ENCODE data around the gene XIRP2. TPM values are rescaled to one million over a fixed set of nuclear protein-coding genes. Genes with fewer than 3 reads are reported as not detected.

XIRP2 gene
- total and polyA plus RNA-seq, 10 of the 15 experiments (the other 5 are each of a cell fraction or from before 2014, with no cell fraction given): 0.03 TPM; not detected in 9

DNA sequence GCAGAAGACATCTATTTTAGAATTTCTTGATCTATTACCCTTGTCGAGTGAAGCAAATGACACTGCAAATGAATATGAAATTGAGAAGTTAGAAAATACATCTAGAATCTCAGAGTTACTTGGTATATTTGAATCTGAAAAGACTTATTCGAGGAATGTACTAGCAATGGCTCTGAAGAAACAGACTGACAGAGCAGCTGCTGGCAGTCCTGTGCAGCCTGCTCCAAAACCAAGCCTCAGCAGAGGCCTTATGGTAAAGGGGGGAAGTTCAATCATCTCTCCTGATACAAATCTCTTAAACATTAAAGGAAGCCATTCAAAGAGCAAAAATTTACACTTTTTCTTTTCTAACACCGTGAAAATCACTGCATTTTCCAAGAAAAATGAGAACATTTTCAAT is 370.4 kb downstream of the XIRP2 start:
- no TSS peak for BruUV-seq (replicated peaks)
- ATAC-seq: no peak
- H3K27ac ChIP-seq (ENCODE audit: control insufficient read depth, insufficient read depth): no peak overlapping the region
- H3K4me2 ChIP-seq (ENCODE audit: control insufficient read depth, insufficient read depth): no peak overlapping the region
- no peak for FAIRE-seq
- no peak for DNase-seq (ENCODE audit: low read depth, low spot score)
- H3K36me3 ChIP-seq (ENCODE audit: control insufficient read depth in 2 of 2, insufficient read depth in 2 of 2, low read length in 1 of 2): no peaks in the 10 kb centered on the region
- POLR2A ChIA-PET: no interaction called here
- H3K79me2 ChIP-seq (ENCODE audit: control insufficient read depth, insufficient read depth, low read length): no peaks in the 10 kb centered on the region
- no peaks in the 10 kb centered on the region for H3K4me1 ChIP-seq (ENCODE audit: control insufficient read depth, insufficient read depth, low read length)
- H3K9me3 ChIP-seq (replicated peaks; ENCODE audit: control insufficient read depth, insufficient read depth, low read length): no peaks in the 10 kb centered on the region
- in situ Hi-C loops (cut with MboI): no loop called here
- H2AFZ ChIP-seq (ENCODE audit: control insufficient read depth, low read depth, low read length): no peak overlapping the region
- WGBS (ENCODE audit: insufficient coverage, insufficient replicate concordance, low lambda C conversion rate, missing lambda C conversion rate): 13% methylated on average over 3 of the region's 3 CpGs
- H3K4me3 ChIP-seq: no peak overlapping the region
- RAD21 ChIA-PET (ENCODE audit: unreplicated experiment): no interaction called here
- SMC1A ChIA-PET (ENCODE audit: uncharacterized antibody, unreplicated experiment): no interaction called here
- H3K9ac ChIP-seq (ENCODE audit: control insufficient read depth, insufficient read depth, low read length): no peak overlapping the region
- no peaks in the 10 kb centered on the region for H4K20me1 ChIP-seq (ENCODE audit: control insufficient read depth, insufficient read depth)
- intact Hi-C loops (cut with micrococcal nuclease; ENCODE audit: unreplicated experiment): no loop called here
- CTCF ChIA-PET: no interaction called here
- no peaks in the 10 kb centered on the region for H3K27me3 ChIP-seq (replicated peaks in 1 of 2; ENCODE audit: control insufficient read depth in 2 of 2, insufficient read depth in 2 of 2, low read length in 1 of 2)
- TF ChIP-seq, protein P1, sequence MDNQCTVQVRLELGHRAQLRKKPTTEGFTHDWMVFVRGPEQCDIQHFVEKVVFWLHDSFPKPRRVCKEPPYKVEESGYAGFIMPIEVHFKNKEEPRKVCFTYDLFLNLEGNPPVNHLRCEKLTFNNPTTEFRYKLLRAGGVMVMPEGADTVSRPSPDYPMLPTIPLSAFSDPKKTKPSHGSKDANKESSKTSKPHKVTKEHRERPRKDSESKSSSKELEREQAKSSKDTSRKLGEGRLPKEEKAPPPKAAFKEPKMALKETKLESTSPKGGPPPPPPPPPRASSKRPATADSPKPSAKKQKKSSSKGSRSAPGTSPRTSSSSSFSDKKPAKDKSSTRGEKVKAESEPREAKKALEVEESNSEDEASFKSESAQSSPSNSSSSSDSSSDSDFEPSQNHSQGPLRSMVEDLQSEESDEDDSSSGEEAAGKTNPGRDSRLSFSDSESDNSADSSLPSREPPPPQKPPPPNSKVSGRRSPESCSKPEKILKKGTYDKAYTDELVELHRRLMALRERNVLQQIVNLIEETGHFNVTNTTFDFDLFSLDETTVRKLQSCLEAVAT (IDR thresholded peaks at IDR 0.05): no peak
- TF ChIP-seq CBX5 (IDR thresholded peaks at IDR 0.05; ENCODE audit: low read depth) (no peak), SMC3 (IDR thresholded peaks at IDR 0.05; ENCODE audit: borderline replicate concordance, low read length) (no peak), BACH1 (IDR thresholded peaks at IDR 0.05; ENCODE audit: borderline replicate concordance) (no peak), GATAD2B (conservative IDR thresholded peaks at IDR 0.05; ENCODE audit: low read depth) (no peak), ZBED1 (IDR thresholded peaks at IDR 0.05; ENCODE audit: borderline replicate concordance) (no peak), BHLHE40 (IDR thresholded peaks at IDR 0.05; ENCODE audit: borderline replicate concordance in 1 of 2, low read depth in 2 of 2, low read length in 1 of 2) (no peak)
- TF ChIP-seq, protein P2, sequence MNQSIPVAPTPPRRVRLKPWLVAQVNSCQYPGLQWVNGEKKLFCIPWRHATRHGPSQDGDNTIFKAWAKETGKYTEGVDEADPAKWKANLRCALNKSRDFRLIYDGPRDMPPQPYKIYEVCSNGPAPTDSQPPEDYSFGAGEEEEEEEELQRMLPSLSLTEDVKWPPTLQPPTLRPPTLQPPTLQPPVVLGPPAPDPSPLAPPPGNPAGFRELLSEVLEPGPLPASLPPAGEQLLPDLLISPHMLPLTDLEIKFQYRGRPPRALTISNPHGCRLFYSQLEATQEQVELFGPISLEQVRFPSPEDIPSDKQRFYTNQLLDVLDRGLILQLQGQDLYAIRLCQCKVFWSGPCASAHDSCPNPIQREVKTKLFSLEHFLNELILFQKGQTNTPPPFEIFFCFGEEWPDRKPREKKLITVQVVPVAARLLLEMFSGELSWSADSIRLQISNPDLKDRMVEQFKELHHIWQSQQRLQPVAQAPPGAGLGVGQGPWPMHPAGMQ (IDR thresholded peaks at IDR 0.05; ENCODE audit: borderline replicate concordance): no peak
- TF ChIP-seq, protein P3, sequence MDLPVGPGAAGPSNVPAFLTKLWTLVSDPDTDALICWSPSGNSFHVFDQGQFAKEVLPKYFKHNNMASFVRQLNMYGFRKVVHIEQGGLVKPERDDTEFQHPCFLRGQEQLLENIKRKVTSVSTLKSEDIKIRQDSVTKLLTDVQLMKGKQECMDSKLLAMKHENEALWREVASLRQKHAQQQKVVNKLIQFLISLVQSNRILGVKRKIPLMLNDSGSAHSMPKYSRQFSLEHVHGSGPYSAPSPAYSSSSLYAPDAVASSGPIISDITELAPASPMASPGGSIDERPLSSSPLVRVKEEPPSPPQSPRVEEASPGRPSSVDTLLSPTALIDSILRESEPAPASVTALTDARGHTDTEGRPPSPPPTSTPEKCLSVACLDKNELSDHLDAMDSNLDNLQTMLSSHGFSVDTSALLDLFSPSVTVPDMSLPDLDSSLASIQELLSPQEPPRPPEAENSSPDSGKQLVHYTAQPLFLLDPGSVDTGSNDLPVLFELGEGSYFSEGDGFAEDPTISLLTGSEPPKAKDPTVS (IDR thresholded peaks at IDR 0.05; ENCODE audit: low read depth, low read length): no peak
- TF ChIP-seq, protein P4, sequence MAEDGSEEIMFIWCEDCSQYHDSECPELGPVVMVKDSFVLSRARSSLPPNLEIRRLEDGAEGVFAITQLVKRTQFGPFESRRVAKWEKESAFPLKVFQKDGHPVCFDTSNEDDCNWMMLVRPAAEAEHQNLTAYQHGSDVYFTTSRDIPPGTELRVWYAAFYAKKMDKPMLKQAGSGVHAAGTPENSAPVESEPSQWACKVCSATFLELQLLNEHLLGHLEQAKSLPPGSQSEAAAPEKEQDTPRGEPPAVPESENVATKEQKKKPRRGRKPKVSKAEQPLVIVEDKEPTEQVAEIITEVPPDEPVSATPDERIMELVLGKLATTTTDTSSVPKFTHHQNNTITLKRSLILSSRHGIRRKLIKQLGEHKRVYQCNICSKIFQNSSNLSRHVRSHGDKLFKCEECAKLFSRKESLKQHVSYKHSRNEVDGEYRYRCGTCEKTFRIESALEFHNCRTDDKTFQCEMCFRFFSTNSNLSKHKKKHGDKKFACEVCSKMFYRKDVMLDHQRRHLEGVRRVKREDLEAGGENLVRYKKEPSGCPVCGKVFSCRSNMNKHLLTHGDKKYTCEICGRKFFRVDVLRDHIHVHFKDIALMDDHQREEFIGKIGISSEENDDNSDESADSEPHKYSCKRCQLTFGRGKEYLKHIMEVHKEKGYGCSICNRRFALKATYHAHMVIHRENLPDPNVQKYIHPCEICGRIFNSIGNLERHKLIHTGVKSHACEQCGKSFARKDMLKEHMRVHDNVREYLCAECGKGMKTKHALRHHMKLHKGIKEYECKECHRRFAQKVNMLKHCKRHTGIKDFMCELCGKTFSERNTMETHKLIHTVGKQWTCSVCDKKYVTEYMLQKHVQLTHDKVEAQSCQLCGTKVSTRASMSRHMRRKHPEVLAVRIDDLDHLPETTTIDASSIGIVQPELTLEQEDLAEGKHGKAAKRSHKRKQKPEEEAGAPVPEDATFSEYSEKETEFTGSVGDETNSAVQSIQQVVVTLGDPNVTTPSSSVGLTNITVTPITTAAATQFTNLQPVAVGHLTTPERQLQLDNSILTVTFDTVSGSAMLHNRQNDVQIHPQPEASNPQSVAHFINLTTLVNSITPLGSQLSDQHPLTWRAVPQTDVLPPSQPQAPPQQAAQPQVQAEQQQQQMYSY (CRISPR knock-in tag; IDR thresholded peaks at IDR 0.05): no peak
- TF ChIP-seq, protein P5, sequence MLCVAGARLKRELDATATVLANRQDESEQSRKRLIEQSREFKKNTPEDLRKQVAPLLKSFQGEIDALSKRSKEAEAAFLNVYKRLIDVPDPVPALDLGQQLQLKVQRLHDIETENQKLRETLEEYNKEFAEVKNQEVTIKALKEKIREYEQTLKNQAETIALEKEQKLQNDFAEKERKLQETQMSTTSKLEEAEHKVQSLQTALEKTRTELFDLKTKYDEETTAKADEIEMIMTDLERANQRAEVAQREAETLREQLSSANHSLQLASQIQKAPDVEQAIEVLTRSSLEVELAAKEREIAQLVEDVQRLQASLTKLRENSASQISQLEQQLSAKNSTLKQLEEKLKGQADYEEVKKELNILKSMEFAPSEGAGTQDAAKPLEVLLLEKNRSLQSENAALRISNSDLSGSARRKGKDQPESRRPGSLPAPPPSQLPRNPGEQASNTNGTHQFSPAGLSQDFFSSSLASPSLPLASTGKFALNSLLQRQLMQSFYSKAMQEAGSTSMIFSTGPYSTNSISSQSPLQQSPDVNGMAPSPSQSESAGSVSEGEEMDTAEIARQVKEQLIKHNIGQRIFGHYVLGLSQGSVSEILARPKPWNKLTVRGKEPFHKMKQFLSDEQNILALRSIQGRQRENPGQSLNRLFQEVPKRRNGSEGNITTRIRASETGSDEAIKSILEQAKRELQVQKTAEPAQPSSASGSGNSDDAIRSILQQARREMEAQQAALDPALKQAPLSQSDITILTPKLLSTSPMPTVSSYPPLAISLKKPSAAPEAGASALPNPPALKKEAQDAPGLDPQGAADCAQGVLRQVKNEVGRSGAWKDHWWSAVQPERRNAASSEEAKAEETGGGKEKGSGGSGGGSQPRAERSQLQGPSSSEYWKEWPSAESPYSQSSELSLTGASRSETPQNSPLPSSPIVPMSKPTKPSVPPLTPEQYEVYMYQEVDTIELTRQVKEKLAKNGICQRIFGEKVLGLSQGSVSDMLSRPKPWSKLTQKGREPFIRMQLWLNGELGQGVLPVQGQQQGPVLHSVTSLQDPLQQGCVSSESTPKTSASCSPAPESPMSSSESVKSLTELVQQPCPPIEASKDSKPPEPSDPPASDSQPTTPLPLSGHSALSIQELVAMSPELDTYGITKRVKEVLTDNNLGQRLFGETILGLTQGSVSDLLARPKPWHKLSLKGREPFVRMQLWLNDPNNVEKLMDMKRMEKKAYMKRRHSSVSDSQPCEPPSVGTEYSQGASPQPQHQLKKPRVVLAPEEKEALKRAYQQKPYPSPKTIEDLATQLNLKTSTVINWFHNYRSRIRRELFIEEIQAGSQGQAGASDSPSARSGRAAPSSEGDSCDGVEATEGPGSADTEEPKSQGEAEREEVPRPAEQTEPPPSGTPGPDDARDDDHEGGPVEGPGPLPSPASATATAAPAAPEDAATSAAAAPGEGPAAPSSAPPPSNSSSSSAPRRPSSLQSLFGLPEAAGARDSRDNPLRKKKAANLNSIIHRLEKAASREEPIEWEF (IDR thresholded peaks at IDR 0.05; ENCODE audit: insufficient replicate concordance, low read depth, low read length): no peak
